Measurements from ENCODE around the gene MYO1G.
A peak's percentile ranks its signal among the peaks of the same experiment; 100 is the strongest.
"Not testable (repeated sequence)": the region's sequence is repeated elsewhere in the genome, so short reads cannot be mapped to it uniquely, and the experiment has no call there.

MYO1G gene

DNA sequence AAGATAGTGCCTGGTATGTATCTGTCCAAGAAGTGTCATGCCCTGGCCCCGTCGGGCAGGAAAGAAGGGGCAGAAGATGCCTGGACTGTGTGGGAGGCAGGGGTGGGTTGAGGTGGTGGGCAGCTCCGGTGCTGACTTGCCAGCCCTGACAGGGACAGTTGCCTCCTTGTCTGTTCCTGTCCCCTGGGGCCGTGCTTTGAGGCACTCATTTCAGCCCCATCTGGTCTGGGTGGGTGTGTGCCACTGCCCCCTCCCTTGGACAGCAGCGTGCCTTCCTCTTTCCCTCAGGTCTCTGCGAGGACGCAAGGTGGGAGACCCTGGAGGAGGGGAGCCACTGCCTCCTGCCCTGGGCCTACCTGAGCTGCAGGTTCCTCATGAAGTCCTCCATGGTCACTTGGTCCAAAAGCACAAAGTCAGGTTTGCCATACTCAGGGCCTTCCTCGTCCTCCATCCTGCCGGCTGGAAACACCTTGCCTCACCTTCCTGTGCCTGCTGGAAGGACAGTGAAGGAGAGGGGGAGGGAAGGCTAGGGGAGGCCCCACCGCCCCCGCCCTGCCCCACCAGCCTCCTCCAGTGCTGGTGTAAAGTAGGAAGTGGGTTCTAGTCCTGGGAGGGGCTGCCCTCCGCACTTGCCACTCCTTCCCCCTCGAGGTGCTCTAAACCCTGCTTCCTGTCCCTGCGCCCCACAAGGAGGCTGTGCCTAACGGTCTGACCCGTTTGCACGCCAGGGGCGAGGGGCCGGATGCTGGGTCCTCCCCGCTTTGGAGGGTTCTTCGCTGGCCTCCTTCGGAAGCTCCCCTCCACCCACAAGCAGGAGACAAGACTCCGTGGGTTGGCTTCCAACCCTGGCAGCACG is at the start of gene MYO1G:
Gene MYO1G, minus strand, starts transcription at position 505 of the 856 bp plus-strand sequence. Its CDS starts 54 bp downstream, at position 451.
- no peak for DNase-seq

DNA sequence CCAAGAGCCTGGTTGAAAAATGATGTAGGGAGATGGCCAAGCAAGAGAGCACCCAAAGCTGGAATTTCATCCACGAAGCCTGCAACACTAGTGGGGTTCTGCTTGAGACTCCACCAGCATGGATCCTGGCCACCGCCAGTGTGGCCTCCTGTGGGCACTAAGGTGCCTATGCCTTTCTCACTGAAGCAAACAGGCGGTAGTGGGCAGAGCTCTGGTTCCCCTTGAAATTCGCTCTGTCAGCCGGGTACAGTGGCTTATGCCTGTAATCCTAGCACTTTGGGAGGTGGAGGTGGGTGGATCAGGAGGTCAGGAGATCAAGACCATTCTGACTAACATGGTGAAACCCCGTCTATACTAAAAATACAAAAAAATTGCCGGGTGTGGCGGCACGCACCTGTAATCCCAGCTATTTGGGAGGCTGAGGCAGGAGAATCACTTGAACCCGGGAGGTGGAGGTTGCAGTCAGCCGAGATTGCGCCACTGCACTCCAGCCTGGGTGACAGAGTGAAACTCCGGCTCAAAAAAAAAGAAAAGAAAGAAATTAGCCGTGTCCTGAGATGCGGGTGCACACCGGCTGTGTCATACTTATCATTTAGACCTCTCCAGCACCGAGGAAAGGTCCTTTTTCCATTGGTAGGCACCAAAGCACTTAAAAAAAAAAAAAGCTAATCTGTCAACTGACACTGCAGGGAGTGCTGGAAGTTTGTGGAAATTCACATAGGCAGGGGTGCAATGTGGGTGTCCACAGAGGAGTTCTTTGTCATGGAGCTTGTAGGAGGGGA is 49.5 kb upstream of the MYO1G start:
- DNase-seq: no peak

DNA sequence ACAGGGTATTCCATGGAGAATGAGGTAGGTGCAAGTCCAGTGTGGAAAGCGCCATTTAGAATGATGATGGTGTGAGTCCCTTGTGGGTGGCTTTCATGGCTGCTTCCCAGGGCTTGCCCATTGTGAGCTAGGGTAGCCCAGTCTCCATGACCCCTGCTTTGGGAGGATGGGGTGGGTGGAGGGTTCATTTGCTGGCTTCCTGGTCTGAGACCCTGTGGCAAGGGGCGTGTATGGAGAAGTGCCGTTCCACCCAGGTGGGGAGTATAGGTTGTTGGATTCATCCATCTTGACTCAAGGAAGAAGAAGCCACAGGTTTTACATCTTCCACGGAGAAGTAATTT is 48.9 kb upstream of the MYO1G start:
- DNase-seq: no peak

DNA sequence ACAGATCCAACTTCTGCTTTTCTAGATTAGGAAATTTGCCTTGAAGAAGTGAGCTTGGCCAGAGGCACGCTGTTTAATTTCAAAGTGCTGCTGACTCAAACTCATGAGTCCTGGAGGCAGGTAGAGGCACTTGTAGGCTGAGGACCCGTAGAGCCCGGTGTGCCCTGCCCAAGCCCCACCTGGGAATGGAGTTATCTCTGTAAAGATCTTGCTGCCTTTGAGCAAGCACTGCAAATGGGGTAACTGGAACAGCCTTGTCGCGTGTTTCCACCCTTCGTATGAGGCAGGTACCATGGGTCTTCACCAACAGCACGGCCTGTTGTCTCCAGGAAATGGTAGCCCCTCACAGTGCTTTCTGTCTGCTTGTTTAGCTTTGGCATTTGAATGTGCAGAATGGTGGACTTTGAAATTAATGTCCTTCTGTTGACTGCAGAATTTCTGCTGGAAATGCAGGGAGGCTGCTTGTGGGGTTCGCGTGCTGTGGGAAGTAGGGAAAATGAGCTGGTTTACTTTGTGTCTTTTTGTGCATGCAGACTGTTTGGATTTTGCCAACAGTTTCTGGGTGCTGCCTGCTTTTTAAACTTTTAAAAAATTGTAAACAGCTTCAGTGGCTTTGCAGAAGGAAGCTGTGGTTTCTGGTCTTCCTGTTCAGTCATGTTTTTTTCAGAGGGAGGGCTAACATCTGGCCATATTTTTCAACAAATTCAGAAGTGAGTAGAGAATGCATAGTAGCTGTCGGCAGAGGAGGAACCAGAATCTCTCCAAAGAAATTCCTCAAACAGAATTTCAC is 48.4 kb upstream of the MYO1G start:
- no peak for DNase-seq

DNA sequence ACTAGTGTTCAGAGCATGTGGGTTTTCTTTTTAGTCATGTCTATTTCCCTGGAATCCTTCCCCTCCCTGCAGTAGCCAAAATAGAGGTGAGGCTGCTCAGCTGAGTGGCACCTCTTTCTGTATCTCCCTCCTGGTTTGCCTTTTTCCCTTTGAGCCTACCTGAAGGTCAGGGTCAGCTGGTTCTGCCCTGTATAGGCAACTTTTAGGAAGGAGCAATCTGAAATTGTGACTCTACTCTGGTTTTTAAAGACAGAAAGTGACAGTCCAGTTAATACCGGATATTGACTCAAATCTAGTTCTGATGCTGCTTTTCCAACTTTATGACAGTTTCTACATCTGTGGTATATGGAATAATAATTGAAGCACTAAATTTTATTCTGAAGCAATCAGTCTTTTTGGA is 47.2 kb upstream of the MYO1G start:
- no peak for DNase-seq

DNA sequence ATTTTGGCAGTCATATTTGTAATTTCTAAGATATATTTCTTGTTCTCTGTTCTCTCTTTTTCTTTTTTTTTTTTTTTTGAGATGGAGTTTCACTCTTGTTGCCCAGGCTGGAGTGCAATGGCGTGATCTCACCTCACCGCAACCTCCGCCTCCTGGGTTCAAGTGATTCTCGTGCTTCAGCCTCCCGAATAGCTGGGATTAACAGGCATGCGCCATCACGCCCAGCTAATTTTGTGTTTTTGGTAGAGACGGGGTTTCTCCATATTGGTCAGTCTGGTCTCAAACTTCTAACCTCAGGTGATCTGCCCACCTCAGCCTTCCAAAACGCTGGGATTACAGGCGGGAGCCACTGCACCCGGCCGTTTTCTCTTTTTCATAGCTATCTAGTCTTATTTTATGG is 46.7 kb upstream of the MYO1G start:
- not testable (repeated sequence) for DNase-seq

DNA sequence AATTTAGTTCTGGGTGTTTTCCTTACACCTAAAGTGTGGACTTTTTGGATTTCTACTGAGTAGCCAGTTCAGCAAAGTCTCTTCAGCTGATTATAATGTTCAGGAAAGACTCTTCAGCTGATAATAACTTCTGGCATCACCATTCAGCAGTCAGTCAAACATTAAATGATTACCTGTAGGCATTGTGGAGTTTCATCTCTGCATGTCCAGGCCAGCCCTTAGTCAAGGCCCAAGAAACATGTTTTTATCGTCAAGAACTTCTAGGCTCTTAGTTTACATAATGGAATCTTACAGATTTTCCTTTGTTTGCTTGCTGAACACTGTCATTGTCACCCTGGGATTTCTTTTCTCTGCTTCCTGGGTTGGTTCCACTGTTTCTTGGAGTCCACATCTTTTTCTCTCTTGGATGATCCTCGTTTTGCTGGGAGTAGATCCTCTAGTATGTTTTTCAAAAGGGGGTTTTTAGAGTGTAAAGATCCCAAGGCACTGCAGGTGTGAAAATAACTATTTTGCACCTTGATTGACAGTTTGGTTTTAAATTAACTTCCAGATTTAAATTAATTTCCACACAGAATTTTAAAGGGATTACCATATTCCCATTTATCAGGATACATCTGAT is 45.4 kb upstream of the MYO1G start:
- no peak for DNase-seq

DNA sequence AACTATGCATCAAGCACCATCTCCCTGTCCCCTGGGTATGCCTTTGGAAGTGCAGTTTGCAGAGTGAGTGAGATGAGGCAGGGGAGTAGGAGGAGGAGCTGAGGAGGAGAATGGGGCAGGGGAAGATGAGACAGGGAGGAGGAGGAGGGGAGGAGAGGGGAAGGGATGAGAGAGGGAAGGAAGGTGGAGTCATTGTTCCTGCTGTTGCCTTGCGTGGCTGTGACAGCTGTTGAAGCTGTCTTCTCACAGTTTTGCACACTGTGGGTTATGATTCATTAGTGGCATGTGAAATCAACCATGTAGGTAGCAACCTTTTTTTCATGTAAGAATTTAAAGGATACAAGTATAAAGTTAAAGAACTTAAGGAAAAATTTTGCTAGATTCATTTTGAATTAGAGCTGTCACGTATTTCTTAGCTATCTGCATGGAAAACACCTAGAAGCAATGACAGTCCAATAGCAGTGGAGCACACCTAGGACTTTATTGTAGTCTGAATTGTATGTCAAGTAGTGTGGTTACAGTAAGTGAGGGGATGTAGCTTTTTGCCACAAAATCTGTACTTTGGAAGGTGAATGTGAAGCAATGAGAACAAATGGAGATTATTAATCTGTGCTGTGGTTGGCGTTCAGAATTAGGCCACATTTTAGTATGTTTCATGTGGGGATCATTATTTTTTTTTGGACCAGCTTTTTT is 42.9 kb upstream of the MYO1G start:
- DNase-seq: no peak

DNA sequence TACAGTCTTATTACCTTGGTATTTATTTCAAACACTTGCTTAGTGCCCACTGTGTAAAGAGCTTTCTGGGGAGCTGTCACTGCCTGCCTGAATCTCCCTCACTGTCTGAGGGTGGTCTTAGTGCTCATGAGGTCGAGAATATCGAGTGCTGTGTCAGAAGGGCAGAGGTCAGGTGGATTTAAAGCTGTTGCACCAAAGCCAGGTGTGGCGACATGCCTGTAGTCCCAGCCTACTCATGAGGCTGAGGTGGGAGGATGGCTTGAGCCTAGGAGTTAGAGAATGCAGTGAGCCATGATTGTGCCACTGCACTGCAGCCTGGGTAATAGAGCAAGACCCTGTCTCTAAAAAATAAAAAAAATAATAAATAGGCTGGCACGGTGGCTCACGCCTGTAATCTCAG is 42.1 kb upstream of the MYO1G start:
- DNase-seq: no peak

DNA sequence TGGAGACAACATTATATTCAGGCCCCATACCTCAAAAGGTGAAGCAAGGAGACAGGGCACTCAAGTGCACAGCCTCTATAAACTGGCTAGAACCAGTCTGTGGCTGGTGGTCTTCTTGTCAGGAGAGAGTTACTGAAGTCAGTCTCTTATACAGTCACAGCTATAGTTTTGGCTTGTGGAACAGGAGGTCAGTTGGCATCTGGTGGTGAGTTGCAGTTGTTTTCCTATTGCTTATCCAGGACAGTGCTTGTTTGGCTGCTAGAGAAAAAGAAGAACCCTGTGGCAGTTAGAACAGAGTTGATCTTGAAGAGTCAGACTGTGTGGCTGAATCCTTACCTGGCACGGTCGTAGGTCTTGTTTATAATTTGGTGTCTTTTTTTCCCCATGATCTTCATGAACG is 38.4 kb upstream of the MYO1G start:
- DNase-seq: no peak

DNA sequence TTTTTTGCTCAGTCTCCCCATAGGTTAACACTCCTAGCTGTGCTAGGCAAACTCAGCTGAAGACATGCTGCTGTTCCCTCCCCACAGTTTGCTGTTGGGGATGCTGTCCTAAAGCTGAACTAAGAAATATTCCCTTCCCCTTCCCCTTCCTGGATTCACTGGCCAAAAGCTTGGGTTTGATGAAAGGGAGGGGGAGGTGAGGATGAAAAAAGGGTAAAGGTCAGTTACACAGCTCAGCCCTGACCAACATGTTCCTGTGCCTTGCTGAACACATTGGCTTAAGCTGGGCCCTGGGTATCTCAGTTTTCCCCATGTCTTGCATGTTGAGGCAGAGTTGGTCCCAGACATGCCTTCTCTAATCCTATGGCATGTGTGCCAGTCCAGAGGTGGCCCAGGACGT is 36.5 kb upstream of the MYO1G start:
- no peak for DNase-seq

DNA sequence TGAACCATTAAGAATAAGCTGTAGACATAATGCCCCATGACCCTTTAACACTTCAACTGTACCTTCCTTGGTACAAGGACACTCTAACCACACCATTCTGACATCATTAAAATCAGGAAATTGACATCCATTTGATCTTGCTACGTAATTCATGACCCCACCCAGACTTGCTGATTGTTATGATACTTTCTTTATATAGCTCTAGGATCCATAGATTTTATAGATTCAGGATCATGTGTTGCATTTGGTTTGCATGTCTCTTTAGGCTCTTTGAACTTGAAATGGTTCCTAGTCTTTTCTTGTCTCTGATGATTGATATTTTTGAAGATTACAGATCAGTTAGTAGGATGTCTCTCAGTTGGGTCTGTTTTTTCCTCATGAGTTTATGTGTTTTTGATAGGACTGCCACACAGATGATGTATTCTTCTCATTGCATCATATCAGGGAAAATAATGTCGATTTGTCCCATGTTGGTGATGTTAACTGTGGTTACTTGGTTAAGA is 34.7 kb upstream of the MYO1G start:
- DNase-seq: no peak

DNA sequence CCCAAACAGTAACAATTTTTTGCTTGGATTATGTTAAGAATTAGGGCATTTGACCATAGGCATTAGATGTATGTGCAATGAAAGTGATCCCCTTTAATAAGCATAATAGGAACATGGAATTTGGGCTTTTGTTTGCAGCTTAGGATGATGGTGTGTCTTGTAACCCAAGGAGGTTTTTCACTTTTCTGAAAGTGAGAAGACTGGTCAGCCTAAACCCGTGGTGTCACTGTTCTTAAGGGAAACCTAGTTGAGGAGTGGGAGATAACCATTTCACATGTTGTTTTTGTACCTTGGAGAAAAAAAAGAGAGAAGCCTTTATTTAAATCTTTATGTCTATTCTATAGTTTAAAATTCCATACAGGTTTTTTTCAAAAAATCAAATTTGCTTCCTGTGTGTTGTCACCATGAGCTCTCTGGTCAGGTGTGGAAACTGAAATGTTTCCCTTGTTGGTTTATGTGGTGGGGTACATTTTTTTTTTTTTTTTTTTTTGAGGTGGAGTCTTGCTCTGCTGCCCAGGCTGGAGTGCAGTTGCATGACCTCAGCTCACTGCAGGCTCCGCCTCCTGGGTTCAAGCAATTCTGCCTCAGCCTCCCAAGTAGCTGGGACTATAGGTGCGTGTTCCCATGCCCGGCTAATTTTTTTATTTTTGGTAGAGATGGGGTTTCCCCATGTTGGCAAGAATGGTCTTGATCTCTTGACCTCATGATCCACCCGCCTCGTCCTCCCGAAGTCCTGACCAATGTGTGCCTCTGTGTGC is 28.9 kb upstream of the MYO1G start:
- no peak for DNase-seq

DNA sequence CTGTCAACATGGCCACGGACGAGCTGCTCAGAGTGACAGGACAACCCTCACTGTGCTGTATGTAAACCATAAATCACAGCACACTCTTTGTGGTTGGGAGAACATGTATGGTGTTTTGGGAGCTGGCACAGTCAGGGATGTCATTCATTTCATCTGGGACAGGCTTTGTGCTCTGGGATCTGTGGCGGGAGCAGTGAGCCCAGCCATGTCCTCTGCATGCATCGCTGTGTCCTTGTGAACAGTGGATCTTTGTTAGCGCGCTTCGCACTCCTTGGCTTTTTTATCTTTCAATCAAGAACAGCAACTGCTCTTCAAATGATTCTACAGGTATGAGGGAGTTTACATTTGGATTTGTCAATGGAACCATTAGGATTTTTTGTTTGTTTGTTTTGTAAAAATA is 28.3 kb upstream of the MYO1G start:
- DNase-seq: no peak

DNA sequence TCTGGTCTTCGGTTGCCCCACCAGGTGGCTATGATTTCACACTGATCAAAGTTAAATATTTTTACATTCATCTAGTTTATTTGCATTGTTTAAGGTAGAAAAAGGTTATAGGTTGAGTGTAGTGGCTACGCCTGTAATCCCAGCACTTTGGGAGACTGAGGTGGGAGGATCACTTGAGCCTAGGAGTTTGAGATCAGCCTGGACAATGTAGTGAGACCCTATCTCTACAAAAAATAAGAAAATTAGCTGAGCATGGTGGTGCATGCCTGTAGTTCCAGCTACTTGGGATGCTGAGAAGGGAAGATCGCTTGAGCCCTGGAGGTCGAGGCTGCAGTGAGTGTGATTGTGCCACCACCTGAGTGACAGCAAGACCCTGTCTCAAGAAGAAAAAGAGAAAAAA is 25.0 kb upstream of the MYO1G start:
- DNase-seq: no peak

DNA sequence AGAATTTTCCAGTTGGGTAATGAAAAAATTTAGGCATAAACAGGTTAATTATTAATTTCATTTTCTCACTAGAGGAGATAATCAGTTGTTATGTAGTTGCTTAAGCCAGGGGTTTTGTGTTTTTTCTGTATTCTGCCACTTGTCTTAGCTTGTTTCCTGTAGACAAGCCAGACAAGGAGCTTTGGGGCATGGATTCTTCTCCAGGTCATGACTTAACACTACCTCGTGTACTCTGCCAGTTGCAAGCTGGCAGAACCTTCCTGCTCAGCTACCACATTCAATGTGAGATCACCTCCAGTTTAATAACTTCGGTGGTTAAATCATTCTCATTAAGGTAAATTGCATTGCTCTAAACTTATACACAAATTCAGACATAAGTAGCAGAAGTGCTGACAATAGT is 23.0 kb upstream of the MYO1G start:
- no peak for DNase-seq

DNA sequence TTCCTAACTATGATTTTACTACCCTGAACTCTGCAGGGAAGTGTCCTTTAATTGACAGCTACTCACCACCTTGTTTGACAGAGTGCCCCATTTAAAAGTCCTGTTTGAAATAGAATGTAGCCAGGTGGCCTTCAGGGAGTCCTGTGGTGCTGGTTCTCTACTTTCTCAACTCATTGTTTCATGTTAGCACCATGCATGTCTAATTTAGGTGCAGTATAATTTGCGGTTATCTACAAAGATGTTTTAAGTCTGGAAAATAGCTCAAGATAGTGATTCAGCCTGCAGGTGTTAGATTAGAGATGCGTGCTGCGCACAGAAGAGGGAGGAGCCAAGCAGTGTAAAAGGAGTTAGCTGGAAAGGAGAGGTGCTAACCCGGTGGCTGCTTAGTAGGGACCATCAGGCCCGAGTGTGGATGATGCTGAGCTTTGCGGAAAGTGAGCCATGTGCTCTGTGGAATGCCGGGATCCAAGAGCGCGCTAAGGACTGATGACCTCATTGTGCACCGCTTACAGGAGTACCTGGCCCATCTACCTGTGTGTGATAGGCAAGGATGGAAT is 22.4 kb upstream of the MYO1G start:
- no peak for DNase-seq

DNA sequence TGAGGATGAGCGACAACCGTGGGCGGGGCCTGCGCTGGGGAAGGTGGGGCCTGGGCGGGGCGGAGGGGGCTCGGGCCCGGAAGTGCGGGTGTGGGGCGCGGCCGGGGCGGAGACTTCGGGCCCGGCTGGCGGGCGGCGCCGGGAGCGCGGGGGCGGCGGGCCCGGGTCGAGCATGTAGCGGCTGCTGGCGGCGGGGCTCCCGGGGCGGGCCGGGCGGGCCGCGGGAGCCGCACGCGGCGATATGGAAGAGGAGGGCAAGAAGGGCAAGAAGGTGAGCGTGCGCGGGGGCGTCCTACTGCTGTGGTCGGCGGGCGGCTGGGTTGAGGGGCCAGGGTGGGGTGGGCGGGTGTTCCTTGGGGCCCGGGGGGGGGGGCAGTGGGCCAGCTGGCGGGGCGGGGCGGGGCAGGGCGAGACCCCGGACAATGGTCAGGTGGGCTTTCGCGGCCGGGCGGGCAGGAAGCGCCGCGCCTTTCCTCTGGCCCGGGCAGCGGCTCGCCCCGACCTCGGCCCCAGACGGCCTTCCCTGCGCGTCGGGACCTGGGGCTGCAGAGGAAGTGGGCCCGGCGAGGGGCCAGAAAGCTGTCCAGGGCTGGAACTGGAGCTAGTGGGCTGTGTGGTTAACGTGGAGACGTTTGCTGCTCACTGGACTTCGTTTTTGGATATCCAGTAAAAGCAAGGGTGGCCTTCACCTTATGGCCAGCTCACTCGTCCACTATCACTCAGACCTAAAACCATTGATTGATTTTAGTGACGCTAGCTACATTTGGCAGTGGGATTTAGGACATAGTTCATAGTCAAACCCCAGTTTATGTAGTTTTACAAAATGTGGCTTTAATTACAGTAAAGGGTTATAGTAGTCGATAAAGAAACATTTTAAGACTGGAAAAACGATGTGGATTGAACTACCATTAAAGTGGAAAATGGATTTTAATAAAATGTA is 21.5 kb upstream of the MYO1G start, which contains the start of gene CCM2:
Gene CCM2, plus strand, starts transcription at position 109 of the 940 bp plus-strand sequence. Its CDS starts 133 bp downstream, at position 242.
- DNase-seq: peak; percentile 79

DNA sequence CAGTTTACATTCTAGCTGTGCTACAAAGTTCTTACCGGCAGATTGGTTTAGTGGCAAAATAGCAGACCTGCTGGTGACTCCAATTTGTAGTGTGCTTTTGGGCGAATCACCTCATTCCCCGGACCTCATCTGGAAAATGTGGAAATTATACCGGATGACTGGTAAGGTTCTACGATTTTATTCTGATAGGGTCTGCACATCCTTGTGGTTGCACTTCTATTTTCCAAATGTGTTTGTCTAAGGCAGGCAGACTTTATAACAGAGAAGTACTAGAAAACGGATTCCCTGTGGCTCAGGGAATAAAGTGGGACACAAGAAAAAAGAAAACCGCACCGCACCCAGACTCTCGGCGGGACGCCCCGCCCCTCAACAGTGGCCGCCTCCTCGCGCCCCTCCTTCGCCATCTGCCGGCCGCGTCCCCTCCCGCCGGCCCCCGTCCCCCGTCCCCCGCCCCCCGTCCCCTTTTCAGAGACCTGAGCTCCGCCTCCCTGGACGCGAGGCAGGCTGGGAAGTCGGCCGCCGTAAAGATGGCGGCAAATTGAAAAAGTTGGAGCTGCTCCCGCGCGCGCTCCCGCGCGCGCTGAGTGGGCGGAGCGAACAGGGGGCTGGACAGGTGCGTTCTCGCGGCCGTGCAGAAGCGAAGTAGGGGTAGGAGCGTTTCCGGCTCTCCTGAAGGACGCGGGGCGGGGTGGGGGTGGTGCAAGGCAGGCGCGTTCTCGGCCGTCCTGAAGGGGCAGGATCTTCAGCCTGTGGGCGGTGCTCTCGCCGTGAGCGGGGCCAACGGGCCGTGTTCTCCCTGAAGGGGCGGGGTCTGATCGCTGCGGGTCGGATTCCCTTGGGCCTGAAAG is 20.7 kb upstream of the MYO1G start:
- peak; percentile 99 for DNase-seq

All from right forelimb (tissue), 1 donor.